HUES6 (cell line): ENCODE measurements around the gene ROBO3.

Experiments used
- H3K27ac ChIP-seq: 2 replicates; pipeline ENCODE4 v1.7.0; 2013; ENCODE audit warnings: low read depth, mild to moderate bottlenecking, low read length, inconsistent platforms
- H3K27me3 ChIP-seq: 2 replicates; pipeline ENCODE4 v1.6.1; 2013; ENCODE audit warnings: low read length; ENCODE audit not compliant: control insufficient read depth, insufficient read depth
- H3K36me3 ChIP-seq: 2 replicates; pipeline ENCODE4 v1.6.1; 2013; ENCODE audit warnings: low read length; ENCODE audit not compliant: control insufficient read depth, insufficient read depth
- H3K4me1 ChIP-seq: 2 replicates; pipeline ENCODE4 v1.6.1; 2013; ENCODE audit warnings: low read length; ENCODE audit not compliant: control insufficient read depth, insufficient read depth
- H3K4me3 ChIP-seq: 2 replicates; pipeline ENCODE4 v1.5.1; 2013; ENCODE audit warnings: low read depth, low read length
- H3K9ac ChIP-seq: one replicate; pipeline ENCODE4 v1.6.1; 2013; ENCODE audit warnings: mild to moderate bottlenecking, low read length
- H3K9me3 ChIP-seq: 2 replicates; pipeline ENCODE4 v1.6.1; 2013; ENCODE audit warnings: low read depth, low read length; ENCODE audit not compliant: control insufficient read depth, insufficient read depth

Gene ROBO3

DNA sequence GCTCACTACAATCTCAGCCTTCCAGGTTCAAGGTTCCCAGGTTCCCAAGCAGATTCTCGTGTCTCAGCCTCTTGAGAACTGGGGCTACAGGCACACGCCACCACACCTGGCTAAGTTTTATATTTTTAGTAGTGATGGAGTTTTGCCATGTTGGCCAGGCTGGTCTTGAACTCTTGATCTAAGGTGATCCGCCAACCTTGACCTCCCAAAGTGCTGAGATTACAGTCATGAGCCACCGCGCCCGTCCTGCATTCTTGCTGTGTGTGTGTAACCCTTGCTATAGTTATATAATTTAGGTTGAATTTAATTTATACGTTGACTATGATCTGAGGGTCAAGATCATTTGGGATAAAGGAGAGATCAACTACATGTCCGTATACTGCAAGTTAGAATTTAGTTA lies 29.3 kb upstream of the ROBO3 start:
- H3K36me3 ChIP-seq = no peaks in the 10 kb centered on the region
- H3K27ac ChIP-seq = no peak overlapping the region
- no peak overlapping the region for H3K9ac ChIP-seq
- H3K4me3 ChIP-seq = no peak overlapping the region
- H3K9me3 ChIP-seq = no peaks in the 10 kb centered on the region
- 0 out of 2 replicates have a peak, but pooled peaks cover 8% of the 10 kb centered on the region for H3K4me1 ChIP-seq
- peaks cover 57% of the 10 kb centered on the region for H3K27me3 ChIP-seq

DNA sequence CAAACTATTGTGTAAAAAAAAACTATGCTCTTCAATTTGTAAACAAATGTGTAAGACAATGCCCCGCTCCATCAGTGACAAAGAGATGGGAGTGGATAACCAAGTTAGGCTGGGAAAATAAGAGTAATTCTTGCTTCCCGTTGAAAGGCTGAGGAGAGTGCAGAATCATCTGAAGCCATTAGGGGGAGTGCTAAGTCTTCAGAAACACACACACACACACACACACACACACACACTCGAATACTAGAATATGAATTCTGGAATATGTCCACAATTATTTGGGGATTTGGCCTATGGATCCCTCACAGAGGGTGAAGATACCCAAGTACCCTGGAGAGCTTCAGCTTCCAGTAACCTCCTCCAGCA lies 27.8 kb upstream of the ROBO3 start:
- Histone ChIP-seq H3K4me1 (peaks cover 8% of the 10 kb centered on the region; the same call in 1 of the 2 replicates), H3K4me3 (no peak overlapping the region), H3K9me3 (no peaks in the 10 kb centered on the region), H3K9ac (no peak overlapping the region), H3K27ac (no peak overlapping the region), H3K27me3 (peaks cover 68% of the 10 kb centered on the region), H3K36me3 (no peaks in the 10 kb centered on the region)

DNA sequence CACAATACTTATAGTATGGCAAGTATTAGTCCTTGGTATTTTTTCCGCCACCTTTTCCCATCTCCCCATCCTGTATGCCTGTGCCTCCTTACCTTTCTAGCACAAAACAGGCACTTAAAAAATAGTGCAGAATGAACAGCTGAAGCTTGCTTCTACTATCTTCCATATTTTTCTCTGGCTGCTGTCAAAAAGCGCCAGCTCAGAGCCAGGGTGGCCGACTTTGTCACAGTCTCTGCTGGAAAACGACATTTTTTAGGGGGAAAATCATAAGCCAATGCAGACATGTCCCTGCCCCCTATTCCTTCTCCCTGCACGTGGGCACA lies 26.5 kb upstream of the ROBO3 start:
- no peaks in the 10 kb centered on the region for H3K36me3 ChIP-seq
- no peaks in the 10 kb centered on the region for H3K9me3 ChIP-seq
- H3K4me3 ChIP-seq = peak overlapping the region; percentile 47
- peaks cover 78% of the 10 kb centered on the region for H3K27me3 ChIP-seq
- peaks cover 6% of the 10 kb centered on the region for H3K4me1 ChIP-seq
- H3K27ac ChIP-seq = no peak overlapping the region
- no peak overlapping the region for H3K9ac ChIP-seq

DNA sequence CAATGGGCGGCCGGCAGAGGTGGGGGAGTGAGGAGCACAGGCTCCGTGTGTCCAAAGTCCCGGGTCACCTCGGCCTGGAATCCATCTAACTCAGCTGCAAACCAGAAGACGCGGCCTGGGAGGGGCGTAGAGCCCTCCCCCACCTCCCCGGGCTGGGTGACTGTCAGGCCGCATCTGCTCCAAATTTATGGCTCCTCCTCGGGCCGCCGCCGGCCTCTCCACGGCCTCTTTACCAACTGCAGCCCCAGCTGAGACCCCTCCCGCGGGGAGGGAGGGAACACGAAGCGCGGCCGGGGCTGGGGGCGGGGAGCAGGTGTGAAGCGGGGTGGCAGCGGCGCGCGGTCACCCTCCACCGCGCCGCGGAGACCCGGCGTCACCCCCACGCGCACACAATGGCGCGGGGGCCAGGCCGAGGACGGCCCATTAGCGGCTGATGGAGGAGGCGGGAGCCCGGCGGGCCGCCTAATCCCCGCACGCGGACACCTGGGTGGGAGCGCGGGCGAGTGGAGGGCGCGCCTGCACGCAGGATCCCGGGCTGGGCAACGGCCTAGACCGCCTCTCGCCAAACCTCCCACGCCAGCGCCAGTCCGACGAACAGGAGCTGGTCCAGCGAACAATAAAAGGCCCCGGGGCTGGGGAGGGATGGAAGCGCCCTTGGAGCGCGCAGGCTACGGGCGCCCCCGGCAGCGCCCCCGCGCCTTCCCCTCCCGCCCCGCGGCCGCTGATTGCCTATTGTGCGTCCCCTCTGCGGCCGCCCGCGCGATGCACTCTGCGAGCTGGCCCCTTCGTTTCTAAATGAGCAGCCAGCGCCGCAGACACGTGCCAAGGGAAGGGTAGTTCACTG lies 25.9 kb upstream of the ROBO3 start:
- H3K4me3 ChIP-seq = peak overlapping the region; percentile 47
- H3K27me3 ChIP-seq = peaks cover 84% of the 10 kb centered on the region
- H3K36me3 ChIP-seq = no peaks in the 10 kb centered on the region
- H3K9ac ChIP-seq = no peak overlapping the region
- no peak overlapping the region for H3K27ac ChIP-seq
- H3K4me1 ChIP-seq = peaks cover 6% of the 10 kb centered on the region
- no peaks in the 10 kb centered on the region for H3K9me3 ChIP-seq

DNA sequence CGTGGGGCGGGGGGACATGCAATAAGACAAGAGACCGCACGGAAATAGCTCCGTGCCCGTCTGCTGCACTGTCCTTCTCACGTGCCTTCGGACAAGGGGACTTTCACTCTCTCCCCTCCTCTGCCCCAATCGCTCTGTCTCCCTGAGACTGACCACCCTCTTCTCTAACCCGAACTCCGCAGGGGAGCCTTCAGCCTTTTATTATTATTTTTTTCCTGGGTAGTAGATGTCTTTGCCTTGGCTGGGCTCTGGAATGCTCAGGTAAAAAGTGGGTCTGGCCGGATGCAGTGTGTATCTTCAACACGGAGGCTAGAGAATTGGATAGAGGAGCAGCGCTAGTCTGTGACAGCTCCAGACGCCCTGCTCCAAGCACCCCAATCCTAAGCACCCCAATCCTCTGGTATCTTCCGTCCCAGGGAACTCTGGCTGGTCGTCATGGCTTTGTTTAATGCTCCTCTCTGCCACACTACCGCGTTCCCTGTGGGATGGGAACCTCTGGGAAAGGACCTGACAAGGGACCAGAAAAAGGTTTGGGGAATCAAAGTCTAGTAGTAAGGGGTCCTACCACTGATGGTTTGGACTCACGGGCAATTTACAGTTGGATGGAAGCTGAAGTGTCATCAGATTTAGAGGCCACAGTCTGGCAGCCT lies 25.1 kb upstream of the ROBO3 start:
- Histone ChIP-seq H3K27me3 (peaks cover 91% of the 10 kb centered on the region), H3K4me3 (peak overlapping the region; percentile 47), H3K9ac (no peak overlapping the region), H3K36me3 (no peaks in the 10 kb centered on the region), H3K9me3 (no peaks in the 10 kb centered on the region), H3K27ac (no peak overlapping the region), H3K4me1 (peaks cover 6% of the 10 kb centered on the region)

DNA sequence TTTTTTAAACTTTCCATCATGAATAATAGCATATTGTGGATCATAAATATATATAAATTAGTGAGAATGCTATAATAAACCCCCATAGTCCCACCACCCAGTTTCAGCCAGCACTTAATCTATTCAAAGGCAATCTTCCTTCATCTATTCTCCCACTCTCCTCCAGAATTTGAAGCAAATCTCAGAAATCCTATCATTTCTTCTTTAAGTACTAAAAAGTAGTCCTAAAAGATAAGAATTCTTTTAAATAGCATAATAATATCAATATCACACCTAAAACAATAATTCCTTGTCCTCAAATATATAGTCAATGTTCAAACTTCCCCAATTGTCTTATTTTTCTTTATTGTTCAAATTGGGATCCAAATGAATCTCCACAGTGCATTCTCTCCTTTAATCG lies 24.6 kb upstream of the ROBO3 start:
- peaks cover 94% of the 10 kb centered on the region for H3K27me3 ChIP-seq
- no peaks in the 10 kb centered on the region for H3K36me3 ChIP-seq
- no peak overlapping the region for H3K27ac ChIP-seq
- H3K9ac ChIP-seq = no peak overlapping the region
- H3K9me3 ChIP-seq = no peaks in the 10 kb centered on the region
- peaks cover 6% of the 10 kb centered on the region for H3K4me1 ChIP-seq
- no peak overlapping the region for H3K4me3 ChIP-seq

DNA sequence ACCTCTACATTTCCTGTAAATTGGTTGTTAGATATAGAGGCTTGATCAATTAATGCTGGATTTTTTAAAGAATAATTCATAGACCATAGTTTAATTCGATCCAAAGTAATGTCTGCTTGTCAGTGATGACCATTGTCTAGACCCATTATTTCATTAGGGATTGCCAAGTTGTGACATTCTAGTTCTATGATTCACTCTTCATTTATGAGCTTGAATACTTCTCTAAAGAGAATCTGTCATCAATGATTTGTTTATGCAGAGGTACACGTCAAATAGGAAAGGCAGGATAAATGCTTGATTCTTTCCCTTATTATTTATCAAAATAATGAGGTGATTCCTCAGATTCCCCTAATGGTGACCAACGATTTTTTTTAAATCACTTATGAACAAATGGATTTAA lies 24.0 kb upstream of the ROBO3 start:
- peaks cover 6% of the 10 kb centered on the region for H3K4me1 ChIP-seq
- H3K27ac ChIP-seq = no peak overlapping the region
- H3K27me3 ChIP-seq = peaks cover 95% of the 10 kb centered on the region
- H3K4me3 ChIP-seq = no peak overlapping the region
- no peaks in the 10 kb centered on the region for H3K9me3 ChIP-seq
- H3K9ac ChIP-seq = no peak overlapping the region
- no peaks in the 10 kb centered on the region for H3K36me3 ChIP-seq

DNA sequence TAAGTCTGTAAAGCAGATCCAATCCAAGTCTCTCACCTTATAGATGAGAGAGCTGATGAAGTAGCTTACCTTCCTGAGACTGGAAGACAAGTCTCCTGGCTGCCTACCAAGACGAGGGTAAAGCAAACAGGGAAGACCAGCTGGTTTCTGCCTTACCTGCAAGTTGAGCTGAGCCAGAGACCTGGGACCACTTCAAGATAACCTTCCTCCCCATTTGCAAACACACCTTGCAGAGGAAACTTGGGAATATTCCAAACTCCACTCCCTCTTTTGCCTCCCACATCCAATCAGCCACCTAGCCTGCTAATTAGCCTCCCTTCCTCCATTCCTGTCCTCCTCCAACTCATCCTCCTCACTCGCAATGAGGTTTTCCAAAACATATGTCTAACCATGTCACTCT lies 23.4 kb upstream of the ROBO3 start:
- Histone ChIP-seq H3K27ac (no peak overlapping the region), H3K4me1 (peaks cover 6% of the 10 kb centered on the region), H3K4me3 (no peak overlapping the region), H3K27me3 (peaks cover 98% of the 10 kb centered on the region), H3K9ac (no peak overlapping the region), H3K36me3 (no peaks in the 10 kb centered on the region), H3K9me3 (no peaks in the 10 kb centered on the region)

DNA sequence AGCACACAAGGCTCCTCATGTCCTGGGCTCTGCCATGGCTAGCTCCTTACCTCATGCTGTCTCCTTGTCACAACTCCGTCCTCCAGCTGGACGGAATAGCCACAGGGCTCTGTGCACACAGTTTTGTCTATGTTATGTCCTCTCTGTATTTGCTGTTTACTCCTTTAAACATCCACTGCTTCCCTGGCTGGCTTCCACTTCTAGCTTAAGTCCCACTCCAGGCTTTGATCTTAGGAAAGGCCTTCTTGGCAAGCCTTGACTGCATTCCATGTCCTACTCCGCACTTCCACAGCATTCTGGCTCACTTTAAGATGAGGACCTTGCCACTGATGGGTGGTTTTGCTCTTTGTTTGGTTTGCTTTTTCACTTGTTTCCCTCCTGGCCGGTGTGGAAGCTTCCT lies 22.9 kb upstream of the ROBO3 start:
- H3K4me3 ChIP-seq = no peak overlapping the region
- H3K9ac ChIP-seq = no peak overlapping the region
- peaks cover 100% of the 10 kb centered on the region for H3K27me3 ChIP-seq
- H3K4me1 ChIP-seq = peaks cover 6% of the 10 kb centered on the region
- H3K9me3 ChIP-seq = no peaks in the 10 kb centered on the region
- H3K27ac ChIP-seq = no peak overlapping the region
- no peaks in the 10 kb centered on the region for H3K36me3 ChIP-seq

DNA sequence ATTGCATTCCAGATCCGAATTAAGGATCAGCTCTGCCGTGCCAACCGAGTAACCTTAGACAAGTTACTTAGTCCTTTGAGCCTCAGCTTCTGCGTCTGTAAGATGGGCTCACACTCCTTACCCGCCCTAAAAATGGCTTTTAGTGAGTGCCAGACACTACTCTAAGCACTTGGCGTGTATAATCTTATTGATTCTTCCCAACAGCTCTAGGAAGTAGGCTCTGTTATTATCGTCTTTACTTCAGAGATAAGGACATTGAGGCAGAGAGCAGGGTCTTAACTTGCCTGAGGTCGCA lies 21.7 kb upstream of the ROBO3 start:
- H3K36me3 ChIP-seq = no peaks in the 10 kb centered on the region
- H3K27ac ChIP-seq = no peak overlapping the region
- peaks cover 100% of the 10 kb centered on the region for H3K27me3 ChIP-seq
- H3K4me3 ChIP-seq = peak overlapping the region; percentile 40
- H3K9ac ChIP-seq = no peak overlapping the region
- no peaks in the 10 kb centered on the region for H3K9me3 ChIP-seq
- peaks cover 6% of the 10 kb centered on the region for H3K4me1 ChIP-seq

DNA sequence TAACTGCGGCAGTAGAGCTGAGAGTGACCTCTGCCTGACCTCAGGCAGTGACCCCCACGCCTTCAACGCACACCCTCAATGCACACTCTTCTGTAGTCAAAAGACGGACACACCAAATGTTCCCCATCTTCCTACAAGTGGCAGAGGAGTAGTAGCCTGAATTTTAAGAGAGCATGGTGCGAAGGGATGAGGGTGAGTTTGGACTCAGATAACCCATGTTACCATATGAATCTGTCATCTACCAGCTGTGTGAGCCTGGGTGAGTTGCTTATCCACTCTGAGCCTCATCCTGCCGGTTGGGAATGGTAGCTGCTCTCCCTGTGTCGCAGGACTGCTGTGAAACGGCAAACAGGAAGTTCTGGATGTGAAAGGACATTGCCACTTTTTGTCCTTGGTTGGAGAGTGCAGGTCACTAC lies 20.6 kb upstream of the ROBO3 start:
- Histone ChIP-seq H3K9me3 (no peaks in the 10 kb centered on the region), H3K36me3 (no peaks in the 10 kb centered on the region), H3K27ac (no peak overlapping the region), H3K4me1 (peaks cover 6% of the 10 kb centered on the region), H3K4me3 (no peak overlapping the region), H3K9ac (no peak overlapping the region), H3K27me3 (peaks cover 100% of the 10 kb centered on the region)
